WTC11 (cell line): ENCODE results near the gene CEP63.

Experiments
- E2F1 ChIP-seq: sonication (generic); formaldehyde crosslinking; IDR thresholded peaks from 2 replicates; pipeline ENCODE4 v1.8.0; 2022; ENCODE audit warnings: mild to moderate bottlenecking, missing genetic modification reagents
- KAT7 ChIP-seq: sonication (generic); formaldehyde crosslinking; IDR thresholded peaks from 2 replicates; pipeline ENCODE4 v1.8.1; 2023; ENCODE audit warnings: missing genetic modification reagents, mild to moderate bottlenecking, borderline replicate concordance
- TP53 ChIP-seq: sonication (generic); formaldehyde crosslinking; IDR thresholded peaks from 2 replicates; pipeline ENCODE4 v1.8.1; 2023; ENCODE audit warnings: mild to moderate bottlenecking, missing genetic modification reagents
- USF2 ChIP-seq: sonication (generic); formaldehyde crosslinking; IDR thresholded peaks from 2 replicates; pipeline ENCODE4 v1.8.1; 2023; ENCODE audit warnings: mild to moderate bottlenecking, missing genetic modification reagents, moderate library complexity
- ZBTB21 ChIP-seq: sonication (generic); formaldehyde crosslinking; IDR thresholded peaks from 2 replicates; pipeline ENCODE4 v1.8.1; 2023; ENCODE audit warnings: mild to moderate bottlenecking, missing genetic modification reagents, borderline replicate concordance
- TF ChIP-seq, protein P1 (sequence below): fragments of 200-600 bp; IDR thresholded peaks from 2 replicates; pipeline ENCODE4 v1.8.0; 2022; ENCODE audit warnings: antibody characterized with exemption

DNA sequence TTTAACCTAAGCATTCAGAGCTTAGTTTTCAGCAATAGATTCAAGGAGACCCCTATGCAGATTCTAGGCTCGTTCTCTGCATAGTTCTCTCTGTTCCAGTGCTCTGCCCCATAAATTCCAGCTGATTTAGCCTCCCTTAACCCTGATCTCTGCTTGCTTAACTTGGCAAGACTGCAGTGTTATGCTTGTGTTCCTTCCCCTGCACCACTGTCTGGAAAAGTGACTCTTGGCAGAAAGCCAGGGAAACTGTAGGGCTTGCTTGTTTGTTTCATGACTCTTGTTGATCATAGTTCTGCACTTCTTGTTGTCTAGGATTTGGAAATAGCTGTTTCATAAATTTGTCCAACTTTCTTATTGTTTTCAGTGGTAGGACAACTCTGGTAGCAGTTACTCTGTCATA lies 40.2 kb upstream of the CEP63 start:
- no peak for TF ChIP-seq KAT7 (CRISPR knock-in tag)
- TF ChIP-seq, protein P1, sequence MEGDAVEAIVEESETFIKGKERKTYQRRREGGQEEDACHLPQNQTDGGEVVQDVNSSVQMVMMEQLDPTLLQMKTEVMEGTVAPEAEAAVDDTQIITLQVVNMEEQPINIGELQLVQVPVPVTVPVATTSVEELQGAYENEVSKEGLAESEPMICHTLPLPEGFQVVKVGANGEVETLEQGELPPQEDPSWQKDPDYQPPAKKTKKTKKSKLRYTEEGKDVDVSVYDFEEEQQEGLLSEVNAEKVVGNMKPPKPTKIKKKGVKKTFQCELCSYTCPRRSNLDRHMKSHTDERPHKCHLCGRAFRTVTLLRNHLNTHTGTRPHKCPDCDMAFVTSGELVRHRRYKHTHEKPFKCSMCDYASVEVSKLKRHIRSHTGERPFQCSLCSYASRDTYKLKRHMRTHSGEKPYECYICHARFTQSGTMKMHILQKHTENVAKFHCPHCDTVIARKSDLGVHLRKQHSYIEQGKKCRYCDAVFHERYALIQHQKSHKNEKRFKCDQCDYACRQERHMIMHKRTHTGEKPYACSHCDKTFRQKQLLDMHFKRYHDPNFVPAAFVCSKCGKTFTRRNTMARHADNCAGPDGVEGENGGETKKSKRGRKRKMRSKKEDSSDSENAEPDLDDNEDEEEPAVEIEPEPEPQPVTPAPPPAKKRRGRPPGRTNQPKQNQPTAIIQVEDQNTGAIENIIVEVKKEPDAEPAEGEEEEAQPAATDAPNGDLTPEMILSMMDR: no peak
- TF ChIP-seq ZBTB21 (CRISPR knock-in tag): no peak
- TF ChIP-seq TP53 (CRISPR knock-in tag): no peak
- no peak for TF ChIP-seq E2F1 (CRISPR knock-in tag)
- TF ChIP-seq USF2 (CRISPR knock-in tag): no peak
